Skin epidermis (tissue), 12 donors: ENCODE results near the gene TTC28.
"Not testable (repeated sequence)": the region's sequence is repeated elsewhere in the genome, so short reads cannot be mapped to it uniquely, and the experiment has no call there.

Source experiments
- H3K27ac ChIP-seq, 21 experiments: fragments of 200-600 bp; sonication (generic) in 11 of 21; one replicate each; pipeline ENCODE4 v1.5.0; 2020; ENCODE audit warnings: mild to moderate bottlenecking in 3 of 21, inconsistent platforms in 2 of 21, moderate library complexity in 2 of 21
- H3K4me3 ChIP-seq, 7 experiments: fragments of 200-600 bp; sonication (generic) in 2 of 7; one replicate each; pipeline ENCODE4 v1.5.0; 2020; ENCODE audit warnings: inconsistent platforms in 2 of 7, mild to moderate bottlenecking in 2 of 7, moderate library complexity in 1 of 7

Gene TTC28

DNA sequence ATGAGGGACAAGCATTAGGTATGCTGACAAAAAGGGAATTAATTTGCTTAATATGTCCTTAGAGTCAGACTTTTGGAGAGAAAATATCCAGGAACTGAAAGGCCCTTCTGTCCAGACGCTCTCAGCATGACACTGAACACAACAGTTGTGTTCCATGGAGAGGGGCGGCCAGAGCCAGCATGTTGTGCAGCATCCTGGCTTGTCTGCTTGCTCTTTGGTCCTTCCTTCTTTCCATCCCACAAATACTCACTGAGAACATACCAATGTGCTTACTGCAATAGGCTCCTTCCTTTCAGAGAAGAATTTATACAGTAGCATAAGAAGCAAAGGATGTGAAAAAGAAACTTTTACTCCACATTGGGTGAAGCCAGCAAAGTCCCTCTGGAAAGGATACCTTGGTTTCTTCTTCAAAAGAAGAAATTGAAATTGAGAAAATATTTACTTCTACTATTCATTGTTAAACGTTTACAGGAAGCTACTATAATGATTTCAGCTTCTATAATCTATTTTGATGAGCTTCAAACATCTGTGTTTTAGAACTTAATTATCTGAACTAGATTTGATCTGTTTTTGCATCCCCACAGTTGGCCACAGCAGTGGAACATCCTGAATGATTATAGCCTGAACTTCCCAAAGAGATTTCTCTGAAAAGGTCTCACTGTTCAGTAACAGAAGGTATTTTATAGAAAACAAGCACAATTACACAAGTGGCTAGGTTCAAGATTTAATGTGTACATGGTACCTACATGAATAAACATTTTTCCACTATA is 456.5 kb downstream of the TTC28 start:
- no peak overlapping the region for H3K4me3 ChIP-seq
- H3K27ac ChIP-seq, result no peak overlapping the region

DNA sequence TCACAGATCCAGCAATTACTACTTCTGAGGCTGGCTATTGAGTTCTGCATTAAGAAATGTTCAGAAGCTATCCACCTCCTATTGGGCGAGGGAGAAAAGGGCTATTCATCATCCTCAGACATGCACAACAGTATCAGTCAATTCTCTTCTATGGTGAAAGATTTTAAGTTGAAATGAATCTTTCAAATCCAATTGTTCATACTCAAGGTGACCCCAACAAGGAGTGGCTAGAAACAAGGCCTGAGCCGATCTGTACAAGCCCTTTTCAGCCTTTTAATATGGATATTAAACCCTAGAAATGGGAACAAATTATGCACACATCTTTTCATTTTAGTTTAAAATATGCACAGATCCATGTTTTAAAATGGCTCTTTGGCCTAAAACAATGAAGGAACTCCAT is 457.1 kb downstream of the TTC28 start:
- Histone ChIP-seq H3K27ac (peak overlapping the region in 1 of 21 experiments; percentile 1), H3K4me3 (no peak overlapping the region)

GRCh38 chr22:28222052-28222451 is 457.6 kb downstream of the TTC28 start:
- Histone ChIP-seq H3K4me3 (no peak overlapping the region), H3K27ac (peak overlapping the region in 1 of 21 experiments; percentile 1)

- Histone ChIP-seq H3K27ac (no peak overlapping the region), H3K4me3 (no peak overlapping the region)
Observed at GRCh38 chr22:28220626-28221363, 458.8 kb downstream of the TTC28 start.

- H3K4me3 ChIP-seq, result no peak overlapping the region
- H3K27ac ChIP-seq, result no peak overlapping the region
Observed at GRCh38 chr22:28217277-28217676, 462.4 kb downstream of the TTC28 start.

DNA sequence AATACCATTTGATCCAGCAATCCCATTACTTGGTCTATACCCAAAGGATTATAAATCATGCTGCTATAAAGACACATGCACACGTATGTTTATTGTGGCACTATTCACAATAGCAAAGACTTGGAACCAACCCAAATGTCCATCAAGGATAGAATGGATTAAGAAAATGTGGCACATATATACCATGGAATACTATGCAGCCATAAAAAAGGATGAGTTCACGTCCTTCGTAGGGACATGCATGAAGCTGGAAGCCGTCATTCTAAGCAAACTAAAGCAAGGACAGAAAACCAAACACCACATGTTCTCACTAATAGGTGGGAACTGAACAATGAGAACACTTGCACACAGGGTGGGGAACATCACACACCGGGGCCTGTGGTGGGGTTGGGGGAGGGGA is 464.9 kb downstream of the TTC28 start:
- not testable (repeated sequence) for H3K27ac ChIP-seq, H3K4me3 ChIP-seq

DNA sequence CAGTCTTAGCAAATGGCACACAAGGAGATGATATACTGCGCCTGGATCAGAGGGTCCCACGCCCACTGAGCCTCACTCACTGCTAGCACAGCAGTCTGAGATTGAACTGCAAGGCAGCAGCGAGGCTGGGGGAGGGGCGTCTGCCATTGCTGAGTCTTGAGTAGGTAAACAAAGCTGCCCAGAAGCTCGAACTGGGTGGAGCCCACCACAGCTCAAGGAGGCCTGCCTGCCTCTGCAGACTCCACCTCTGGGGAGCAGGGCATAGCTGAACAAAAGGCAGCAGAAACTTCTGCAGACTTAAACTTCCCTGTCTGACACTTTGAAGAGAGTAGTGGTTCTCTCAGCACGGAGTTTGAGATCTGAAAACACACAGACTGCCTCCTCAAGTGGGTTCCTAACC is 470.2 kb downstream of the TTC28 start:
- not testable (repeated sequence) for H3K27ac ChIP-seq, H3K4me3 ChIP-seq

GRCh38 chr22:28208787-28209186 is 470.9 kb downstream of the TTC28 start:
- Histone ChIP-seq H3K27ac (no peak overlapping the region), H3K4me3 (no peak overlapping the region)

- Histone ChIP-seq H3K27ac (no peak overlapping the region), H3K4me3 (no peak overlapping the region)
Observed at GRCh38 chr22:28208036-28208435, 471.6 kb downstream of the TTC28 start.

GRCh38 chr22:28207281-28208030 is 472.2 kb downstream of the TTC28 start:
- Histone ChIP-seq H3K4me3 (no peak overlapping the region), H3K27ac (no peak overlapping the region)

GRCh38 chr22:28205926-28206325 is 473.7 kb downstream of the TTC28 start:
- Histone ChIP-seq H3K4me3 (no peak overlapping the region), H3K27ac (no peak overlapping the region)

DNA sequence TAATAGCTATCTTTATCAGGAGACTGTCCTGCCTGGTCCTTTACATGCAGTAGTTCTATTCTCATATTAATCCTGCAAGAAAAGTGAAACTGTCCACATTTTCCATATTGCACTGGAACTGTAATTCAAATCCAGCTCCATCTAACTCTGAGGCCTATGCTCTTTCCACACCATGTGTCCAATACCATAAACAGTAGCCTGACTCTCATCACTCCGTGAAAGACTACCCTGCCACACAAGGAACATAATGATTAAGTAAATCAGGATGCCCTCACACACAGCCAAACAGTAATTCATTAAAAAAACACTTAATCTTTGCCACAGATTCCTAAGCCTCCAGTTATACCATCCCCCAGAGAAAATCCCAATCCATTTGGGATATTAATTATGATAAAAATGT is 475.3 kb downstream of the TTC28 start:
- Histone ChIP-seq H3K4me3 (no peak overlapping the region), H3K27ac (no peak overlapping the region)

DNA sequence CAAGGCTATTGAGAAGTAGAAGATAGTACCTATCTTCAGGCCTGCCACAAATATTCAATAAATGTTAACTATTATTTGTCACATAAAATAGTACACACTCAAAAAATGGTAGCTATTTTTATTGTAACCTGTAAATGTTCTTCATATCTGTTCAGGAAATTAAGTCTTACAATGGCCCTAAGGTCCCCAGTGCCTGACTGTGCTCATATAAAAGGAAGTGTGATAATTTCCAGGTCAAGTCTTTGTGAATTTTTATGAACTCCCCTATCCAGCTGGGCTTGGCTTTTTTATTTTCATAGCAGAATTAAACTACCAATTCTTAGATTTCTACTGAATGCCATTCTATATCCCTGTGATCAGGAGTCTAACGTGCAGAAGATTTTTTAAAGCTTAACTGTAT is 476.4 kb downstream of the TTC28 start:
- H3K27ac ChIP-seq, result no peak overlapping the region
- H3K4me3 ChIP-seq, result no peak overlapping the region

- no peak overlapping the region for H3K27ac ChIP-seq
- H3K4me3 ChIP-seq, result no peak overlapping the region
Observed at GRCh38 chr22:28198692-28199091, 480.9 kb downstream of the TTC28 start.

GRCh38 chr22:28191571-28191970 is 488.1 kb downstream of the TTC28 start:
- not testable (repeated sequence) for H3K4me3 ChIP-seq, H3K27ac ChIP-seq

DNA sequence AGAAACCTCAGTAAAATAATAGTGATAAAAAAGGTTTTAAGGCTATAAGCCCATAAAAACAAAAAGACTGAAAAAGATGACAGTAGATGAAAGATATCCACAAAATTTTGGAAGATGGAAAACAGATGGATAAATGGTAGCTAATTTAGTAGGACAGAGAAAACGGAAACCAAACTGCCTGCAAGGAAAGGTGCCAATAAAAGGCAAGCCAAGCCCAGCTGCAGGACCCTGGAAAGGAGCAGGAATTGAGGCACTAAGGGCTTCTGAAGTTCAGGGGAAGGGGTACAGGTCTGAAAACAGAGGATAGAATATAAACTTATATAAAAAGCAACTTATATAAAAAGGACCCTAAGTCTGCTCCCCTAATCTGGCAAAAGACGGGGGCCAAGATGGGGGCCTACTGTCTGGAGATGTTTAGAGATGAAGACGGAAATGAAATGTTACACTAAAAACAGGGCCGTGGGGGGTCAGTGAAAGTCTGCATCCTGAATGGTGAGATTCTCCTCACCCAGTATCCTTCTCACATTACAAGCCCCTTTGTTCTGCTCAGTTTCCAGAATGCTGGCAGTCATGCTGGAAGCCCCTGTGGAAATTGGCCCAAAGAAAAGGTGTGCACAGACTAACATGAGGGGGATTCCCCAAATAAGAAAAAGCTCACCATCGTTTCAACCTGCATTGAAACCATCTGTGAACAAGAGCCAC is 491.3 kb downstream of the TTC28 start:
- no peak overlapping the region for H3K4me3 ChIP-seq
- no peak overlapping the region for H3K27ac ChIP-seq

GRCh38 chr22:28187612-28188011 is 492.0 kb downstream of the TTC28 start:
- Histone ChIP-seq H3K27ac (no peak overlapping the region), H3K4me3 (no peak overlapping the region)

GRCh38 chr22:28186641-28187040 is 493.0 kb downstream of the TTC28 start:
- H3K4me3 ChIP-seq, result no peak overlapping the region
- no peak overlapping the region for H3K27ac ChIP-seq

DNA sequence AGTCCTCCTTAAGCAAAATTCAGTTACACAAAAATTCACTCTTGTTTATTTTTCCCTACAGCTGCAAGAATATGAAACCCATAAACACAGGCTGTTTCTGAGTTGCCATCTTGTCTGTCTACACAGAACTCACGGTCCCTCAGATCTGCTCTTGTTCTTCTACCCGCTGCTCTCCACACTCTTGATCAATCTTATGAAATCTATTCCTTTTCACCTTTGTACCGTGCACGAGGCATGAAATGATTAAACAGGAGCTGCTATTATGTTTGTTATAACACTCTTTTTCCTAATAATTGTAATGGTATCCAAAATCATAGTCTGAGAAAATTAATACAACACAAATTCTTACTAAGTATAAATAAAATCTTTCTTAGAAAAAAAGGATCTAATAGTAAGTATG is 494.5 kb downstream of the TTC28 start:
- Histone ChIP-seq H3K4me3 (no peak overlapping the region), H3K27ac (no peak overlapping the region)
